ENCODE measurements around the gene FAM149A. TPM values are rescaled to one million over a fixed set of nuclear protein-coding genes. Genes with fewer than 3 reads are reported as not detected.

FAM149A gene
- polyA plus RNA-seq, 1 donor from 2014 or later = 9.1 TPM

GRCh38 chr4:186096681-186097165 lies 7.8 kb upstream of the FAM149A start:
- Histone ChIP-seq H3K9me3 (ENCODE audit: low read length) (no peaks in the 10 kb centered on the region), H3K4me2 (ENCODE audit: low read length) (no peak overlapping the region), H3F3A (ENCODE audit: insufficient read depth, low read length, poor library complexity, severe bottlenecking) (no peaks in the 10 kb centered on the region), H3K9ac (ENCODE audit: low read length) (no peak overlapping the region), H2AFZ (ENCODE audit: low read depth, low read length) (no peak overlapping the region), H3K27ac (ENCODE audit: low read length) (no peak overlapping the region), H4K20me1 (ENCODE audit: insufficient read depth) (no peaks in the 10 kb centered on the region), H3K27me3 (ENCODE audit: insufficient read depth, low read depth, low read length) (no peaks in the 10 kb centered on the region), H3K9me2 (ENCODE audit: insufficient read depth, low read length) (no peaks in the 10 kb centered on the region), H3K79me2 (replicated peaks; ENCODE audit: insufficient read depth, low read length) (no peaks in the 10 kb centered on the region), H3K36me3 (ENCODE audit: insufficient read depth, low read length) (no peaks in the 10 kb centered on the region), H3K4me3 (ENCODE audit: low read length) (no peak overlapping the region)
- no peak for TF ChIP-seq TAF1 (IDR thresholded peaks at IDR 0.05; ENCODE audit: low read depth)
- TF ChIP-seq POLR2AphosphoS5 (IDR thresholded peaks at IDR 0.05) = no peak
- TF ChIP-seq CTCF (IDR thresholded peaks at IDR 0.05; ENCODE audit: poor library complexity, severe bottlenecking) = no peak
- TF ChIP-seq, protein P1, sequence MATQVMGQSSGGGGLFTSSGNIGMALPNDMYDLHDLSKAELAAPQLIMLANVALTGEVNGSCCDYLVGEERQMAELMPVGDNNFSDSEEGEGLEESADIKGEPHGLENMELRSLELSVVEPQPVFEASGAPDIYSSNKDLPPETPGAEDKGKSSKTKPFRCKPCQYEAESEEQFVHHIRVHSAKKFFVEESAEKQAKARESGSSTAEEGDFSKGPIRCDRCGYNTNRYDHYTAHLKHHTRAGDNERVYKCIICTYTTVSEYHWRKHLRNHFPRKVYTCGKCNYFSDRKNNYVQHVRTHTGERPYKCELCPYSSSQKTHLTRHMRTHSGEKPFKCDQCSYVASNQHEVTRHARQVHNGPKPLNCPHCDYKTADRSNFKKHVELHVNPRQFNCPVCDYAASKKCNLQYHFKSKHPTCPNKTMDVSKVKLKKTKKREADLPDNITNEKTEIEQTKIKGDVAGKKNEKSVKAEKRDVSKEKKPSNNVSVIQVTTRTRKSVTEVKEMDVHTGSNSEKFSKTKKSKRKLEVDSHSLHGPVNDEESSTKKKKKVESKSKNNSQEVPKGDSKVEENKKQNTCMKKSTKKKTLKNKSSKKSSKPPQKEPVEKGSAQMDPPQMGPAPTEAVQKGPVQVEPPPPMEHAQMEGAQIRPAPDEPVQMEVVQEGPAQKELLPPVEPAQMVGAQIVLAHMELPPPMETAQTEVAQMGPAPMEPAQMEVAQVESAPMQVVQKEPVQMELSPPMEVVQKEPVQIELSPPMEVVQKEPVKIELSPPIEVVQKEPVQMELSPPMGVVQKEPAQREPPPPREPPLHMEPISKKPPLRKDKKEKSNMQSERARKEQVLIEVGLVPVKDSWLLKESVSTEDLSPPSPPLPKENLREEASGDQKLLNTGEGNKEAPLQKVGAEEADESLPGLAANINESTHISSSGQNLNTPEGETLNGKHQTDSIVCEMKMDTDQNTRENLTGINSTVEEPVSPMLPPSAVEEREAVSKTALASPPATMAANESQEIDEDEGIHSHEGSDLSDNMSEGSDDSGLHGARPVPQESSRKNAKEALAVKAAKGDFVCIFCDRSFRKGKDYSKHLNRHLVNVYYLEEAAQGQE (IDR thresholded peaks at IDR 0.05; ENCODE audit: borderline replicate concordance) = no peak
- no peak for TF ChIP-seq EP300 (conservative IDR thresholded peaks at IDR 0.05; ENCODE audit: poor library complexity, severe bottlenecking)
- no peak for TF ChIP-seq EZH2 (IDR thresholded peaks at IDR 0.05; ENCODE audit: borderline replicate concordance, insufficient read depth, low read length, poor library complexity, severe bottlenecking)
- no peak for TF ChIP-seq SMC3 (conservative IDR thresholded peaks at IDR 0.05; ENCODE audit: poor library complexity)
- TF ChIP-seq RAD21 (conservative IDR thresholded peaks at IDR 0.05) = no peak
- no peak for TF ChIP-seq MXI1 (conservative IDR thresholded peaks at IDR 0.05; ENCODE audit: poor library complexity, severe bottlenecking)

DNA sequence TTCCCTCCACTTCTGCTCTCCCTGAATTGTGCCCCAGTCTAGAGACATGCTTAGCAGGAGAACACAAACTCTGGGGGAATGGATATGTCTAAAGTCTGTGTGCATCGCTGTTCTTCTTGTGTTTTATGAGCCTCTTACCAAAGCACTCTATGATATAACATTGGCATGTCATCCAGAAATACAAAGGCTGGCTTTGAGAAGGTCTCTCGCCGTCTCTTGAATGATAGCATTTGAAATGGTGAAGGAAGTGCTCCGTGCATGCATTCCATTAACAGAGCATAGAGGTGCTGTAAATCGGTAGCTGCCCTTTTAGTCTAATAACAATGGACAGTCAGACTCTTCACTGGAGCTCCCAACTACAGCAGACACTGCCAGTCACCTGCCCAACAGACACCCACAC lies 7.1 kb upstream of the FAM149A start:
- Histone ChIP-seq H3F3A (ENCODE audit: insufficient read depth, low read length, poor library complexity, severe bottlenecking) (no peaks in the 10 kb centered on the region), H3K36me3 (ENCODE audit: insufficient read depth, low read length) (no peaks in the 10 kb centered on the region), H4K20me1 (ENCODE audit: insufficient read depth) (no peaks in the 10 kb centered on the region), H3K4me3 (ENCODE audit: low read length) (no peak overlapping the region), H2AFZ (ENCODE audit: low read depth, low read length) (no peak overlapping the region), H3K9me3 (ENCODE audit: low read length) (no peaks in the 10 kb centered on the region), H3K79me2 (replicated peaks; ENCODE audit: insufficient read depth, low read length) (no peaks in the 10 kb centered on the region), H3K27me3 (ENCODE audit: insufficient read depth, low read depth, low read length) (no peaks in the 10 kb centered on the region), H3K4me2 (ENCODE audit: low read length) (no peak overlapping the region), H3K27ac (ENCODE audit: low read length) (no peak overlapping the region), H3K9ac (ENCODE audit: low read length) (no peak overlapping the region), H3K9me2 (ENCODE audit: insufficient read depth, low read length) (no peaks in the 10 kb centered on the region)
- TF ChIP-seq CTCF (IDR thresholded peaks at IDR 0.05; ENCODE audit: poor library complexity, severe bottlenecking) = no peak
